Measurements from ENCODE around the gene PCDHB5.
"Not testable (repeated sequence)": the region's sequence is repeated elsewhere in the genome, so short reads cannot be mapped to it uniquely, and the experiment has no call there.

Gene PCDHB5

DNA sequence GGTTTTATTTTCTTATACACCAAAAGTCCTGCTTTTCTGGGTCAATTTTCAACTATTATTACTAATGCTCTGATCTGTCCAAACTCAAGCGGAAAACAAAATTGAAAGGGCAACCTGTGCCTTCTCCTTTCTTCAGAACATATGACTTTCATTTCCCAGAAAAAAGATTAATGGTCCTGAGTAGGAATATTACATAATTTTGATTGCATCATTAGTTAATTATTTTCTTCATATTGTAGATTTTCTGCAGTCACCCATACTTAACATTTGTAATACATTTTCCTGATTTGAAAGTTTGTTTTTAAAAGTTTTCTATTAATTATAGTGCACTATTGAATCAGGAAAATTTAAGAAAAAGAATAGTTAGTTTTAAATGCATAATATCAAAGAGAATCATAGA, 40.9 kb downstream of the PCDHB5 start:
- CTCF ChIA-PET = no interaction called here
- peaks cover 15% of the 10 kb centered on the region for H3K9me3 Mint-ChIP-seq
- H3K36me3 Mint-ChIP-seq = no peaks in the 10 kb centered on the region
- H3K27me3 Mint-ChIP-seq = peaks cover 13% of the 10 kb centered on the region
- H3K4me3 Mint-ChIP-seq = no peak overlapping the region
- no peak overlapping the region for H3K27ac Mint-ChIP-seq
- DNase-seq = no peak
- H3K4me1 Mint-ChIP-seq = no peaks in the 10 kb centered on the region

DNA sequence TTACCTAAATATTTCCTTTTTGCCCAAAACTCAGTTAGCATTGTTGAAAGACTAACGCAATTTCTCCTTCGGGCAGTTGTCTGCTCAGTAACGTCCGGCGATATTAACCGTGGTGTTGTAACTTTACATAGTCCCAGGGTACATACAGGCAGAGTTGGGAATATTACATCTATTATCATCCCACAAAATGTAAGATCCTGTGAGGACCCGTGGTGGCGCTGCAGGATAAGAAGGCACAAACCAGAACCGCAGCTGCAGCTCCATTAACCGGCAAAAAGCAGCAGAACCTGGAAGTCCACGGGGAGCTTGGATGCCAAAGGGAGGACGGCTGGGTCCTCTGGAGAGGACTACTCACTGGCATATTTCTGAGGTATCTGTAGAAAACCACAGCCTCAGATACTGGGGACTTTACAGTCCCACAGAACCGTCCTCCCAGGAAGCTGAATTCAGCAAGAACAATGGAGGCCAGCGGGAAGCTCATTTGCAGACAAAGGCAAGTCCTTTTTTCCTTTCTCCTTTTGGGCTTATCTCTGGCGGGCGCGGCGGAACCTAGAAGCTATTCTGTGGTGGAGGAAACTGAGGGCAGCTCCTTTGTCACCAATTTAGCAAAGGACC, 42.7 kb downstream of the PCDHB5 start, which contains the start of gene PCDHB8:
Gene PCDHB8, plus strand, starts transcription at position 214 of the 615 bp plus-strand sequence. Its CDS starts 245 bp downstream, at position 459.
- CTCF ChIA-PET = interaction anchor here (0.9 to 1.1 kb wide), 2 partner anchors 9 to 15 kb away, joined by 4 to 6 read pairs; partner anchors contain the start of genes PCDHB10 and PCDHB9
- Mint-ChIP-seq H3K27me3 (peaks cover 15% of the 10 kb centered on the region), H3K9me3 (peaks cover 23% of the 10 kb centered on the region)
- not testable (repeated sequence) for H3K4me1 Mint-ChIP-seq, H3K4me3 Mint-ChIP-seq, H3K36me3 Mint-ChIP-seq, DNase-seq, H3K27ac Mint-ChIP-seq

DNA sequence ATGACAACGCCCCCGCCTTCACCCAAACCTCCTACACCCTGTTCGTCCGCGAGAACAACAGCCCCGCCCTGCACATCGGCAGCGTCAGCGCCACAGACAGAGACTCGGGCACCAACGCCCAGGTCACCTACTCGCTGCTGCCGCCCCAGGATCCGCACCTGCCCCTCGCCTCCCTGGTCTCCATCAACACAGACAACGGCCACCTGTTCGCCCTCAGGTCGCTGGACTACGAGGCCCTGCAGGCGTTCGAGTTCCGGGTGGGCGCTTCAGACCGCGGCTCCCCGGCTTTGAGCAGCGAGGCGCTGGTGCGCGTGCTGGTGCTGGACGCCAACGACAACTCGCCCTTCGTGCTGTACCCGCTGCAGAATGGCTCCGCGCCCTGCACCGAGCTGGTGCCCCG, 44.4 kb downstream of the PCDHB5 start:
- DNase-seq, H3K4me1 Mint-ChIP-seq, H3K36me3 Mint-ChIP-seq, CTCF ChIA-PET, H3K27ac Mint-ChIP-seq, H3K4me3 Mint-ChIP-seq: not testable (repeated sequence)
- Mint-ChIP-seq H3K9me3 (peaks cover 22% of the 10 kb centered on the region), H3K27me3 (peaks cover 14% of the 10 kb centered on the region)

DNA sequence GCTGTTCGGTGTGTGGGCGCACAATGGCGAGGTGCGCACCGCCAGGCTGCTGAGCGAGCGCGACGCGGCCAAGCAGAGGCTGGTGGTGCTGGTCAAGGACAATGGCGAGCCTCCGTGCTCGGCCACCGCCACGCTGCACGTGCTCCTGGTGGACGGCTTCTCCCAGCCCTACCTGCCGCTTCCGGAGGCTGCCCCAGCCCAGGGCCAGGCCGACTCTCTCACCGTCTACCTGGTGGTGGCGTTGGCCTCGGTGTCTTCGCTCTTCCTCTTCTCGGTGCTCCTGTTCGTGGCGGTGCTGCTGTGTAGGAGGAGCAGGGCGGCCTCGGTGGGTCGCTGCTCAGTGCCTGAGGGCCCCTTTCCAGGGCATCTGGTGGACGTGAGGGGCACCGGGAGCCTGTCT, 44.9 kb downstream of the PCDHB5 start:
- not testable (repeated sequence) for H3K27ac Mint-ChIP-seq, H3K4me3 Mint-ChIP-seq

DNA sequence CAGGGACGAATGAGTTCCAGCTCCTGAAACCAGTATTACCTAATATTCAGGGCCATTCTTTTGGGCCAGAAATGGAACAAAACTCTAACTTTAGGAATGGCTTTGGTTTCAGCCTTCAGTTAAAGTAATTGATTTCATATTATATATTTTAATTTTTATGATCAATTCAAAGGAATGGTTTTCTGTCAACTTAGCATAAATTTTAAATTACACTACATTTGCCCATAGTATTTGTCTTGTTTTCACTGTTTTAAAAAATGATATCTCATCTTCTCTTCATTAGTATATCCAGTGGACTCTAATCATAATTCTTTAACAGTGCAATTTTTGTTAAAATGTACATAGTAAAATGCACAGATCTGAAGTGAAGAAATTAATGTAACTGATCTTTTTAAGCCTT, 45.3 kb downstream of the PCDHB5 start:
- no peak for DNase-seq
- H3K27me3 Mint-ChIP-seq = peaks cover 14% of the 10 kb centered on the region
- no peak overlapping the region for H3K4me3 Mint-ChIP-seq
- CTCF ChIA-PET = no interaction called here
- H3K4me1 Mint-ChIP-seq = no peaks in the 10 kb centered on the region
- peaks cover 23% of the 10 kb centered on the region for H3K9me3 Mint-ChIP-seq
- H3K36me3 Mint-ChIP-seq = peaks cover 6% of the 10 kb centered on the region
- H3K27ac Mint-ChIP-seq = no peak overlapping the region

More for the DNA sequence above, 44.9 kb downstream of the PCDHB5 start:
- Mint-ChIP-seq H3K27me3 (peaks cover 15% of the 10 kb centered on the region), H3K9me3 (peaks cover 24% of the 10 kb centered on the region)
- DNase-seq, H3K4me1 Mint-ChIP-seq, CTCF ChIA-PET, H3K36me3 Mint-ChIP-seq: not testable (repeated sequence)

DNA sequence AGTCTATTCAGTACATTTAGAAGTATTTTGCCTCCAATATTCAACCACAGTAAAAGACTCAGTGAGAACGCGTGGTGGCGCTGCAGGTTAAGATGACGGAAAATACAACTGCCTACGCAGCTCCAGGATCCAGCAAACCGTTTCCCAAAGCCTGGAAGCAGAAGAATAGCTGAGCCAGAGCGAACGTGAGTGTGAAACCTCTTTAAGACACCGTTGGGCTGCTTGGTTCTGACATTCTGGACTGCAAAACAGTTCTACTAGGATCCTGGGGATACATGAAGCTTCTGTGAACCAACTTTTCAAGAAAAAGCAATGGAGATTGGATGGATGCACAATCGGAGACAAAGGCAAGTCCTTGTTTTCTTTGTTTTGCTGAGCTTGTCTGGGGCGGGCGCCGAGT, 47.2 kb downstream of the PCDHB5 start, which contains the start of gene PCDHB16:
Gene PCDHB16, plus strand, starts transcription at position 140 of the 400 bp plus-strand sequence. Its CDS starts 173 bp downstream, at position 313.
- peaks cover 19% of the 10 kb centered on the region for H3K27me3 Mint-ChIP-seq
- no peaks in the 10 kb centered on the region for H3K4me1 Mint-ChIP-seq
- H3K9me3 Mint-ChIP-seq = peaks cover 28% of the 10 kb centered on the region
- H3K4me3 Mint-ChIP-seq = no peak within 1 kb of the TSS
- no peak for DNase-seq
- CTCF ChIA-PET = interaction anchor here (0.6 kb wide), 1 partner anchor 10 kb away, joined by 4 read pairs; the partner anchor contains the start of gene PCDHB10
- H3K36me3 Mint-ChIP-seq = peaks cover 6% of the 10 kb centered on the region
- no peak within 1 kb of the TSS for H3K27ac Mint-ChIP-seq

DNA sequence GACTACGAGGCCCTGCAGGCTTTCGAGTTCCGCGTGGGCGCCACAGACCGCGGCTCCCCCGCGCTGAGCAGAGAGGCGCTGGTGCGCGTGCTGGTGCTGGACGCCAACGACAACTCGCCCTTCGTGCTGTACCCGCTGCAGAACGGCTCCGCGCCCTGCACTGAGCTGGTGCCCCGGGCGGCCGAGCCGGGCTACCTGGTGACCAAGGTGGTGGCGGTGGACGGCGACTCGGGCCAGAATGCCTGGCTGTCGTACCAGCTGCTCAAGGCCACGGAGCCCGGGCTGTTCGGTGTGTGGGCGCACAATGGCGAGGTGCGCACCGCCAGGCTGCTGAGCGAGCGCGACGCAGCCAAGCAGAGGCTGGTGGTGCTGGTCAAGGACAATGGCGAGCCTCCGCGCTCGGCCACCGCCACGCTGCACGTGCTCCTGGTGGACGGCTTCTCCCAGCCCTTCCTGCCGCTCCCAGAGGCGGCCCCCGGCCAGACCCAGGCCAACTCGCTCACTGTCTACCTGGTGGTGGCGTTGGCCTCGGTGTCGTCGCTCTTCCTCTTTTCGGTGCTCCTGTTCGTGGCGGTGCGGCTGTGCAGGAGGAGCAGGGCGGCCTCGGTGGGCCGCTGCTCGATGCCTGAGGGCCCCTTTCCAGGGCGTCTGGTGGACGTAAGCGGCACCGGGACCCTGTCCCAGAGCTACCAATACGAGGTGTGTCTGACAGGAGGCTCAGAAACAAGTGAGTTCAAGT, 49.3 kb downstream of the PCDHB5 start:
- DNase-seq, H3K4me3 Mint-ChIP-seq, H3K27ac Mint-ChIP-seq, H3K36me3 Mint-ChIP-seq, CTCF ChIA-PET, H3K4me1 Mint-ChIP-seq: not testable (repeated sequence)
- Mint-ChIP-seq H3K27me3 (peaks cover 22% of the 10 kb centered on the region), H3K9me3 (peaks cover 32% of the 10 kb centered on the region)

- Mint-ChIP-seq H3K9me3 (peaks cover 26% of the 10 kb centered on the region), H3K4me3 (no peak within 1 kb of the TSS), H3K27ac (no peak within 1 kb of the TSS), H3K4me1 (no peaks in the 10 kb centered on the region), H3K27me3 (peaks cover 22% of the 10 kb centered on the region), H3K36me3 (peaks cover 6% of the 10 kb centered on the region)
- DNase-seq = peak; percentile 39
- CTCF ChIA-PET = interaction anchor here (0.7 to 2.2 kb wide), 4 partner anchors 10 to 635 kb away, joined by 3 to 6 read pairs (median 3); partner anchors contain the start of genes PCDHB15 and PCDHB8
Observed at GRCh38 chr5:141186897-141187512, 52.0 kb downstream of the PCDHB5 start, which contains the start of gene PCDHB9. TSS of gene PCDHB9 (plus strand) at chr5:141187161. CDS start at chr5:141187319, 158 bp downstream.
